Memory B cell (primary cell): ENCODE results near the gene SLC25A26.
A peak's percentile ranks its signal among the peaks of the same experiment; 100 is the strongest.

Experiments
- ATAC-seq: fragments of 150-1000 bp; cut with Tn5 transposase; 2 replicates; pipeline ENCODE4 v1.10.0; 2021; ENCODE audit warnings: low read depth, mild to moderate bottlenecking, moderate library complexity
- DNase-seq, 2 donors: peaks; one replicate each; pipeline ENCODE4 v3.0.0; 2022; ENCODE audit warnings: low spot score in 2 of 2
- H3K27ac Mint-ChIP-seq: one replicate; pipeline ENCODE4 v1.8.0; 2022; ENCODE audit warnings: mild to moderate bottlenecking, moderate library complexity, mixed read lengths
- H3K27me3 Mint-ChIP-seq: one replicate; pipeline ENCODE4 v1.8.0; 2022; ENCODE audit warnings: mixed read lengths
- H3K36me3 Mint-ChIP-seq: one replicate; pipeline ENCODE4 v1.8.0; 2022; ENCODE audit warnings: mild to moderate bottlenecking, mixed read lengths
- H3K4me1 Mint-ChIP-seq: one replicate; pipeline ENCODE4 v1.8.0; 2022; ENCODE audit warnings: mixed read lengths
- H3K4me3 Mint-ChIP-seq: one replicate; pipeline ENCODE4 v1.8.0; 2022; ENCODE audit warnings: mild to moderate bottlenecking, moderate library complexity, mixed read lengths
- H3K9me3 Mint-ChIP-seq: one replicate; pipeline ENCODE4 v1.8.0; 2022; ENCODE audit warnings: mixed read lengths

The SLC25A26 gene

GRCh38 chr3:66220602-66221377 lies at the start of gene SLC25A26:
Gene SLC25A26, plus strand, starts transcription at chr3:66221001. Its CDS starts 94 bp downstream, at chr3:66221095.
- Mint-ChIP-seq H3K9me3 (no peaks in the 10 kb centered on the region), H3K36me3 (peaks cover 21% of the 10 kb centered on the region), H3K27me3 (no peaks in the 10 kb centered on the region), H3K4me3 (peak within 1 kb of the TSS; percentile 98), H3K4me1 (peaks cover 28% of the 10 kb centered on the region), H3K27ac (peak within 1 kb of the TSS; percentile 93)
- ATAC-seq (peak; percentile 94), DNase-seq (peak; percentile 87 to 94)

- no peaks in the 10 kb centered on the region for H3K36me3 Mint-ChIP-seq
- H3K27ac Mint-ChIP-seq: no peak overlapping the region
- no peaks in the 10 kb centered on the region for H3K4me1 Mint-ChIP-seq
- H3K27me3 Mint-ChIP-seq: no peaks in the 10 kb centered on the region
- H3K9me3 Mint-ChIP-seq: no peaks in the 10 kb centered on the region
- DNase-seq (no peak), ATAC-seq (no peak)
- no peak overlapping the region for H3K4me3 Mint-ChIP-seq
Observed at GRCh38 chr3:66172394-66172793, 48.4 kb upstream of the SLC25A26 start.

- H3K36me3 Mint-ChIP-seq: no peaks in the 10 kb centered on the region
- no peak overlapping the region for H3K27ac Mint-ChIP-seq
- no peaks in the 10 kb centered on the region for H3K9me3 Mint-ChIP-seq
- H3K4me1 Mint-ChIP-seq: no peaks in the 10 kb centered on the region
- DNase-seq (no peak), ATAC-seq (no peak)
- no peaks in the 10 kb centered on the region for H3K27me3 Mint-ChIP-seq
- H3K4me3 Mint-ChIP-seq: no peak overlapping the region
Observed at GRCh38 chr3:66177026-66177425, 43.8 kb upstream of the SLC25A26 start.

GRCh38 chr3:66178206-66178605 lies 42.6 kb upstream of the SLC25A26 start:
- no peaks in the 10 kb centered on the region for H3K27me3 Mint-ChIP-seq
- no peak overlapping the region for H3K27ac Mint-ChIP-seq
- no peaks in the 10 kb centered on the region for H3K36me3 Mint-ChIP-seq
- H3K4me3 Mint-ChIP-seq: no peak overlapping the region
- DNase-seq (no peak), ATAC-seq (no peak)
- H3K9me3 Mint-ChIP-seq: no peaks in the 10 kb centered on the region
- H3K4me1 Mint-ChIP-seq: no peaks in the 10 kb centered on the region

- ATAC-seq (no peak), DNase-seq (no peak)
- H3K36me3 Mint-ChIP-seq: no peaks in the 10 kb centered on the region
- no peak overlapping the region for H3K27ac Mint-ChIP-seq
- H3K4me1 Mint-ChIP-seq: no peaks in the 10 kb centered on the region
- no peaks in the 10 kb centered on the region for H3K27me3 Mint-ChIP-seq
- H3K9me3 Mint-ChIP-seq: no peaks in the 10 kb centered on the region
- H3K4me3 Mint-ChIP-seq: no peak overlapping the region
Observed at GRCh38 chr3:66179793-66180192, 41.0 kb upstream of the SLC25A26 start.

- H3K9me3 Mint-ChIP-seq: peaks cover 8% of the 10 kb centered on the region
- DNase-seq (no peak), ATAC-seq (no peak)
- no peaks in the 10 kb centered on the region for H3K36me3 Mint-ChIP-seq
- no peaks in the 10 kb centered on the region for H3K4me1 Mint-ChIP-seq
- H3K27me3 Mint-ChIP-seq: peaks cover 9% of the 10 kb centered on the region
- no peak overlapping the region for H3K27ac Mint-ChIP-seq
- no peak overlapping the region for H3K4me3 Mint-ChIP-seq
Observed at GRCh38 chr3:66181764-66182163, 39.0 kb upstream of the SLC25A26 start.

- ATAC-seq (no peak), DNase-seq (no peak)
- Mint-ChIP-seq H3K36me3 (no peaks in the 10 kb centered on the region), H3K4me1 (no peaks in the 10 kb centered on the region), H3K27ac (no peak overlapping the region), H3K9me3 (peaks cover 11% of the 10 kb centered on the region), H3K4me3 (no peak overlapping the region), H3K27me3 (peaks cover 14% of the 10 kb centered on the region)
Observed at GRCh38 chr3:66182246-66182645, 38.6 kb upstream of the SLC25A26 start.

GRCh38 chr3:66186545-66186944 lies 34.3 kb upstream of the SLC25A26 start:
- Mint-ChIP-seq H3K4me3 (no peak overlapping the region), H3K27me3 (peaks cover 29% of the 10 kb centered on the region)
- ATAC-seq: no peak

GRCh38 chr3:66195347-66195783 lies 25.4 kb upstream of the SLC25A26 start:
- ATAC-seq (no peak), DNase-seq (no peak)
- Mint-ChIP-seq H3K4me1 (no peaks in the 10 kb centered on the region), H3K4me3 (no peak overlapping the region), H3K27me3 (peaks cover 23% of the 10 kb centered on the region), H3K9me3 (no peaks in the 10 kb centered on the region), H3K36me3 (no peaks in the 10 kb centered on the region), H3K27ac (no peak overlapping the region)

More at GRCh38 chr3:66186545-66186944, 34.3 kb upstream of the SLC25A26 start:
- H3K27ac Mint-ChIP-seq: no peak overlapping the region
- DNase-seq: no peak
- peaks cover 15% of the 10 kb centered on the region for H3K9me3 Mint-ChIP-seq
- H3K36me3 Mint-ChIP-seq: no peaks in the 10 kb centered on the region
- H3K4me1 Mint-ChIP-seq: no peaks in the 10 kb centered on the region

- DNase-seq: no peak
- Mint-ChIP-seq H3K4me3 (no peak overlapping the region), H3K36me3 (no peaks in the 10 kb centered on the region), H3K9me3 (no peaks in the 10 kb centered on the region), H3K4me1 (no peaks in the 10 kb centered on the region), H3K27ac (no peak overlapping the region), H3K27me3 (peaks cover 24% of the 10 kb centered on the region)
- ATAC-seq: no peak
Observed at GRCh38 chr3:66196633-66197032, 24.2 kb upstream of the SLC25A26 start.

GRCh38 chr3:66198437-66199088 lies 22.2 kb upstream of the SLC25A26 start:
- no peaks in the 10 kb centered on the region for H3K9me3 Mint-ChIP-seq
- DNase-seq (no peak), ATAC-seq (no peak)
- H3K4me3 Mint-ChIP-seq: no peak overlapping the region
- H3K36me3 Mint-ChIP-seq: no peaks in the 10 kb centered on the region
- no peaks in the 10 kb centered on the region for H3K4me1 Mint-ChIP-seq
- no peak overlapping the region for H3K27ac Mint-ChIP-seq
- peaks cover 27% of the 10 kb centered on the region for H3K27me3 Mint-ChIP-seq

GRCh38 chr3:66199089-66199473 lies 21.7 kb upstream of the SLC25A26 start:
- ATAC-seq (no peak), DNase-seq (no peak)
- no peaks in the 10 kb centered on the region for H3K36me3 Mint-ChIP-seq
- H3K27me3 Mint-ChIP-seq: peaks cover 27% of the 10 kb centered on the region
- H3K9me3 Mint-ChIP-seq: no peaks in the 10 kb centered on the region
- no peaks in the 10 kb centered on the region for H3K4me1 Mint-ChIP-seq
- H3K27ac Mint-ChIP-seq: no peak overlapping the region
- no peak overlapping the region for H3K4me3 Mint-ChIP-seq

- ATAC-seq (no peak), DNase-seq (no peak)
- Mint-ChIP-seq H3K4me3 (no peak overlapping the region), H3K27me3 (peaks cover 27% of the 10 kb centered on the region), H3K4me1 (no peaks in the 10 kb centered on the region), H3K27ac (no peak overlapping the region), H3K9me3 (no peaks in the 10 kb centered on the region), H3K36me3 (no peaks in the 10 kb centered on the region)
Observed at GRCh38 chr3:66200147-66200546, 20.7 kb upstream of the SLC25A26 start.

GRCh38 chr3:66200786-66201185 lies 20.0 kb upstream of the SLC25A26 start:
- Mint-ChIP-seq H3K36me3 (no peaks in the 10 kb centered on the region), H3K4me1 (no peaks in the 10 kb centered on the region), H3K27ac (no peak overlapping the region), H3K27me3 (peaks cover 27% of the 10 kb centered on the region), H3K9me3 (no peaks in the 10 kb centered on the region), H3K4me3 (no peak overlapping the region)
- DNase-seq (no peak), ATAC-seq (no peak)
